GM12878 (cell line): ENCODE data around the gene CCRL2. TPM values are rescaled to one million over a fixed set of nuclear protein-coding genes. Genes with fewer than 3 reads are reported as not detected.

Experiments used
- ATAC-seq: fragments of 200-7000 bp; cut with Tn5 transposase; 3 replicates; pipeline ENCODE4 v1.9.1; 2020; ENCODE audit warnings: mild to moderate bottlenecking, moderate library complexity
- BruUV-seq: library from RNA; stranded (reverse); fragments of 400-500 nt; replicated peaks from 2 replicates; lab custom pipeline; 2021; lab: Mats Ljungman, UMichigan
- CTCF ChIA-PET: fragments of 300-600 bp; sonication (Branson Sonifier 250); formaldehyde crosslinking; extraction: SDS; loops from one replicate; lab custom pipeline; 2021; ENCODE audit warnings: inconsistent platforms; lab: Yijun Ruan, JAX
- POLR2A ChIA-PET: fragments of 350-600 bp; formaldehyde crosslinking; extraction: SDS; loops from one replicate; lab custom pipeline; 2021; ENCODE audit warnings: inconsistent platforms; lab: Charles Lee
- RAD21 ChIA-PET: fragments of 300-600 bp; sonication (Branson Sonifier 250); formaldehyde crosslinking; loops from one replicate; lab custom pipeline; 2023; ENCODE audit warnings: antibody characterized with exemption; ENCODE audit not compliant: unreplicated experiment; lab: Charles Lee
- SMC1A ChIA-PET: fragments of 300-600 bp; sonication (Branson Sonifier 250); formaldehyde crosslinking; loops from one replicate; lab custom pipeline; 2023; ENCODE audit not compliant: unreplicated experiment, uncharacterized antibody; lab: Charles Lee
- DNase-seq: peaks from one replicate; pipeline ENCODE4 v3.0.0-alpha.2; 2011; ENCODE audit warnings: low read depth, low spot score
- FAIRE-seq: peaks from 3 replicates; lab custom pipeline; 2011; peaks lifted over from hg19 to GRCh38; lab: Jason Lieb, UNC
- H2AFZ ChIP-seq: 2 replicates; pipeline ENCODE4 v1.6.0; 2011; ENCODE audit warnings: low read depth, low read length, control low read depth; ENCODE audit not compliant: control insufficient read depth
- H3K27ac ChIP-seq: 2 replicates; pipeline ENCODE4 v1.5.1; 2011; ENCODE audit warnings: control low read depth; ENCODE audit not compliant: control insufficient read depth, insufficient read depth
- H3K27me3 ChIP-seq, 2 experiments: replicated peaks in 1 of 2; 2 replicates each; pipeline versions ENCODE4 v1.6.0 to v1.6.1; 2011; ENCODE audit warnings: low read length in 1 of 2; ENCODE audit not compliant: control insufficient read depth in 2 of 2, insufficient read depth in 2 of 2
- H3K36me3 ChIP-seq, 2 experiments: 2 replicates each; pipeline ENCODE4 v1.5.1; 2011; ENCODE audit warnings: low read length in 1 of 2; ENCODE audit not compliant: control insufficient read depth in 2 of 2, insufficient read depth in 2 of 2
- H3K4me1 ChIP-seq: 2 replicates; pipeline ENCODE4 v1.6.1; 2011; ENCODE audit warnings: mild to moderate bottlenecking, low read length, moderate library complexity, mixed read lengths; ENCODE audit not compliant: control insufficient read depth, insufficient read depth
- H3K4me2 ChIP-seq: 2 replicates; pipeline ENCODE4 v1.6.0; 2011; ENCODE audit warnings: control low read depth; ENCODE audit not compliant: control insufficient read depth, insufficient read depth
- H3K4me3 ChIP-seq: fragments of 200-600 bp; sonication (generic); 2 replicates; pipeline ENCODE4 v1.5.1; 2016
- H3K79me2 ChIP-seq: 2 replicates; pipeline ENCODE4 v1.6.0; 2011; ENCODE audit warnings: low read length; ENCODE audit not compliant: control insufficient read depth, insufficient read depth
- H3K9ac ChIP-seq: 2 replicates; pipeline ENCODE4 v1.8.0; 2011; ENCODE audit warnings: low read length, control low read depth, mixed read lengths; ENCODE audit not compliant: control insufficient read depth, insufficient read depth
- H3K9me3 ChIP-seq: replicated peaks from 3 replicates; pipeline ENCODE4 v1.5.1; 2011; ENCODE audit warnings: mild to moderate bottlenecking, low read length; ENCODE audit not compliant: control insufficient read depth, insufficient read depth
- H4K20me1 ChIP-seq: 2 replicates; pipeline ENCODE4 v1.6.0; 2011; ENCODE audit not compliant: control insufficient read depth, insufficient read depth
- BACH1 ChIP-seq: fragments of 450-650 bp; IDR thresholded peaks from 2 replicates; pipeline ENCODE4 v1.6.1; 2017; ENCODE audit warnings: mild to moderate bottlenecking, borderline replicate concordance
- CEBPB ChIP-seq, 2 experiments: fragments of 150-350 bp in 1 of 2; IDR thresholded peaks; 2 replicates each; pipeline ENCODE4 v1.6.1; 2012 to 2014; ENCODE audit warnings: low read depth in 2 of 2, low read length in 2 of 2, borderline replicate concordance in 1 of 2, inconsistent platforms in 1 of 2
- CHD1 ChIP-seq: IDR thresholded peaks from 2 replicates; pipeline ENCODE4 v1.6.1; 2012; ENCODE audit warnings: low read depth, low read length, improper control_type of control experiment
- CHD4 ChIP-seq: fragments of 200-600 bp; sonication (generic); IDR thresholded peaks from 2 replicates; pipeline ENCODE4 v1.6.1; 2016; ENCODE audit warnings: mild to moderate bottlenecking
- CREM ChIP-seq: IDR thresholded peaks from 2 replicates; pipeline ENCODE4 v1.6.1; 2014; ENCODE audit warnings: antibody characterized with exemption, low read depth
- EED ChIP-seq: sonication (generic); IDR thresholded peaks from 2 replicates; pipeline ENCODE4 v1.6.1; 2016; ENCODE audit warnings: antibody characterized with exemption, low read depth
- NFYB ChIP-seq: IDR thresholded peaks from 2 replicates; pipeline ENCODE4 v1.6.1; 2011; ENCODE audit warnings: low read depth, mild to moderate bottlenecking, low read length, improper control_type of control experiment, moderate library complexity; ENCODE audit not compliant: insufficient read depth
- PAX5 ChIP-seq: IDR thresholded peaks from 2 replicates; pipeline ENCODE4 v1.6.1; 2011; ENCODE audit warnings: low read depth, low read length, borderline replicate concordance
- SMAD5 ChIP-seq: IDR thresholded peaks from 2 replicates; pipeline ENCODE4 v1.6.1; 2016; ENCODE audit warnings: antibody characterized with exemption, low read depth
- SRF ChIP-seq, 2 experiments: IDR thresholded peaks; 2 replicates each; pipeline ENCODE4 v1.6.1; 2011; ENCODE audit warnings: low read depth in 2 of 2, low read length in 2 of 2, mild to moderate bottlenecking in 1 of 2, moderate library complexity in 1 of 2
- TCF12 ChIP-seq: IDR thresholded peaks from 2 replicates; pipeline ENCODE4 v1.6.1; 2011; ENCODE audit warnings: low read depth, mild to moderate bottlenecking, low read length
- WGBS: methylation state at CpG from one replicate; pipeline ENCODE4 v1.1.6; 2016; ENCODE audit warnings: low lambda C conversion rate; ENCODE audit not compliant: insufficient replicate concordance, insufficient coverage; ENCODE audit errors: missing lambda C conversion rate; 5-methylcytosine and 5-hydroxymethylcytosine counted together
- in situ Hi-C: fragments of 300-500 bp; cut with MboI; formaldehyde crosslinking; loops from 9 replicates; pipeline ENCODE4 v1.14.3; 2018; ENCODE audit warnings: mixed read lengths
- intact Hi-C: fragments of 100-400 bp; cut with micrococcal nuclease; formaldehyde crosslinking; loops from one replicate; pipeline ENCODE4 v1.14.2; 2022; ENCODE audit not compliant: unreplicated experiment
- polyA plus RNA-seq, 11 experiments: library from polyadenylated mRNA; depleted of rRNA in 4 of 11; unstranded in 6 of 11; stranded (reverse) in 5 of 11; fragments of >200 nt; fragmentation: Nextera tagmentation in 4 of 11; fragmentation: Illumina TruSeq in 1 of 11; extraction: Ambion mirVana in 4 of 11; extraction: Trizol in 1 of 11; gene quantifications; 1 replicate in 1 of 11; 2 replicates in 10 of 11; pipeline versions ENCODE4 v1.2.1 to v1.2.3, GENCODE V29; 2011 to 2016; ENCODE audit warnings: inconsistent platforms in 2 of 11, missing spikeins in 2 of 11, low read depth in 1 of 11
- total RNA-seq, 4 experiments: library from RNA; depleted of rRNA in 3 of 4; stranded (reverse); fragments of >200 nt in 3 of 4; fragmentation: Illumina TruSeq in 1 of 4; extraction: Trizol in 1 of 4; gene quantifications; 2 replicates each; pipeline versions ENCODE4 v1.2.1 to v1.2.3, GENCODE V29; 2013 to 2021
- TF ChIP-seq, protein P1 (sequence below): fragments of 450-650 bp; IDR thresholded peaks from 2 replicates; pipeline ENCODE4 v1.6.1; 2017; ENCODE audit warnings: mild to moderate bottlenecking
- TF ChIP-seq, protein P2 (sequence below): IDR thresholded peaks from 2 replicates; pipeline ENCODE4 v1.6.1; 2012; ENCODE audit warnings: improper control_type of control experiment, low read depth, low read length; ENCODE audit not compliant: insufficient replicate concordance
- TF ChIP-seq, protein P3 (sequence below): fragments of 450-650 bp; IDR thresholded peaks from 2 replicates; pipeline ENCODE4 v1.6.1; 2017; ENCODE audit warnings: antibody characterized with exemption, mild to moderate bottlenecking, moderate library complexity

CCRL2 gene
- total and polyA plus RNA-seq, 10 of the 15 experiments (the other 5 are each of a cell fraction or from before 2014, with no cell fraction given) = 0.04 to 2.5 (median 1.8) TPM

DNA sequence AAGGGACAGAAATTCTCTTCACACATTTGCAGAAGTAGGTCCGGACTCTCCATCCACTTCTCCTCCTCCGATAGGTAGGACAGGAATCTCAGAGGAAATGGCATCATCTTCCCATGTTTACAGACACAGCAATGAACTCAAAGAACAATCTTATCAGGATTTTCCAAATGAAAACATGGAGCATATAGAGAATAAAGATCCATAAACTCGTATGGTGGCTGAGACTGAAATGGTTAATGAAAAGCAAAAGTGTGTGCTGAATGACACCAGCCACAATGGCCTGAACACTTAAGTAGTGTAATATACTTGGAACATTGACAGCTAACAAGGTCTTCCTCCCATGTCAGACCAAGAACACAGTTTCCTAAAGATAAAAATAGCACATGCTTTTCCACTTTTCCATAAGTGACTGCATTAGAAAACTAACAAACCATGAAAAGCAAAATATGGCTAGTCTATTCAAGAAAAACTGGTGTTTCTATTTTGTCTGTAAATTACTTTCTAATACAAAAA, 5.8 kb downstream of the CCRL2 start (continued):
- TF ChIP-seq, protein P1, sequence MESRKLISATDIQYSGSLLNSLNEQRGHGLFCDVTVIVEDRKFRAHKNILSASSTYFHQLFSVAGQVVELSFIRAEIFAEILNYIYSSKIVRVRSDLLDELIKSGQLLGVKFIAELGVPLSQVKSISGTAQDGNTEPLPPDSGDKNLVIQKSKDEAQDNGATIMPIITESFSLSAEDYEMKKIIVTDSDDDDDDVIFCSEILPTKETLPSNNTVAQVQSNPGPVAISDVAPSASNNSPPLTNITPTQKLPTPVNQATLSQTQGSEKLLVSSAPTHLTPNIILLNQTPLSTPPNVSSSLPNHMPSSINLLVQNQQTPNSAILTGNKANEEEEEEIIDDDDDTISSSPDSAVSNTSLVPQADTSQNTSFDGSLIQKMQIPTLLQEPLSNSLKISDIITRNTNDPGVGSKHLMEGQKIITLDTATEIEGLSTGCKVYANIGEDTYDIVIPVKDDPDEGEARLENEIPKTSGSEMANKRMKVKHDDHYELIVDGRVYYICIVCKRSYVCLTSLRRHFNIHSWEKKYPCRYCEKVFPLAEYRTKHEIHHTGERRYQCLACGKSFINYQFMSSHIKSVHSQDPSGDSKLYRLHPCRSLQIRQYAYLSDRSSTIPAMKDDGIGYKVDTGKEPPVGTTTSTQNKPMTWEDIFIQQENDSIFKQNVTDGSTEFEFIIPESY = no peak
- no peak for TF ChIP-seq CHD4
- TF ChIP-seq SRF (IDR thresholded peaks at IDR 0.05; ENCODE audit: low read depth in 2 of 2, low read length in 2 of 2) = no peak
- no peak for TF ChIP-seq EED
- TF ChIP-seq BACH1 = no peak
- TF ChIP-seq, all 136 proteins: peak for 0

- 43% methylated on average over 5 of the region's 5 CpGs for WGBS
- Histone ChIP-seq H2AFZ (no peak overlapping the region), H3K27me3 (no peaks in the 10 kb centered on the region), H3K9ac (no peak overlapping the region), H3K4me3 (no peak overlapping the region), H4K20me1 (no peaks in the 10 kb centered on the region), H3K9me3 (no peaks in the 10 kb centered on the region), H3K36me3 (no peaks in the 10 kb centered on the region), H3K4me1 (no peaks in the 10 kb centered on the region), H3K4me2 (no peak overlapping the region), H3K27ac (no peak overlapping the region), H3K79me2 (no peaks in the 10 kb centered on the region)
- in situ Hi-C loops = no loop called here
- SMC1A ChIA-PET = no interaction called here
- CTCF ChIA-PET = no interaction called here
- no TSS peak for BruUV-seq
- POLR2A ChIA-PET = interaction anchor here (1.4 kb wide), 1 partner anchor 349 kb away, joined by 8 read pairs; no protein-coding TSS in a partner anchor
- RAD21 ChIA-PET = no interaction called here
- FAIRE-seq = no peak
- no peak for ATAC-seq
- intact Hi-C loops = no loop called here
- DNase-seq = no peak
- no peak for TF ChIP-seq CHD1
- TF ChIP-seq, protein P2, sequence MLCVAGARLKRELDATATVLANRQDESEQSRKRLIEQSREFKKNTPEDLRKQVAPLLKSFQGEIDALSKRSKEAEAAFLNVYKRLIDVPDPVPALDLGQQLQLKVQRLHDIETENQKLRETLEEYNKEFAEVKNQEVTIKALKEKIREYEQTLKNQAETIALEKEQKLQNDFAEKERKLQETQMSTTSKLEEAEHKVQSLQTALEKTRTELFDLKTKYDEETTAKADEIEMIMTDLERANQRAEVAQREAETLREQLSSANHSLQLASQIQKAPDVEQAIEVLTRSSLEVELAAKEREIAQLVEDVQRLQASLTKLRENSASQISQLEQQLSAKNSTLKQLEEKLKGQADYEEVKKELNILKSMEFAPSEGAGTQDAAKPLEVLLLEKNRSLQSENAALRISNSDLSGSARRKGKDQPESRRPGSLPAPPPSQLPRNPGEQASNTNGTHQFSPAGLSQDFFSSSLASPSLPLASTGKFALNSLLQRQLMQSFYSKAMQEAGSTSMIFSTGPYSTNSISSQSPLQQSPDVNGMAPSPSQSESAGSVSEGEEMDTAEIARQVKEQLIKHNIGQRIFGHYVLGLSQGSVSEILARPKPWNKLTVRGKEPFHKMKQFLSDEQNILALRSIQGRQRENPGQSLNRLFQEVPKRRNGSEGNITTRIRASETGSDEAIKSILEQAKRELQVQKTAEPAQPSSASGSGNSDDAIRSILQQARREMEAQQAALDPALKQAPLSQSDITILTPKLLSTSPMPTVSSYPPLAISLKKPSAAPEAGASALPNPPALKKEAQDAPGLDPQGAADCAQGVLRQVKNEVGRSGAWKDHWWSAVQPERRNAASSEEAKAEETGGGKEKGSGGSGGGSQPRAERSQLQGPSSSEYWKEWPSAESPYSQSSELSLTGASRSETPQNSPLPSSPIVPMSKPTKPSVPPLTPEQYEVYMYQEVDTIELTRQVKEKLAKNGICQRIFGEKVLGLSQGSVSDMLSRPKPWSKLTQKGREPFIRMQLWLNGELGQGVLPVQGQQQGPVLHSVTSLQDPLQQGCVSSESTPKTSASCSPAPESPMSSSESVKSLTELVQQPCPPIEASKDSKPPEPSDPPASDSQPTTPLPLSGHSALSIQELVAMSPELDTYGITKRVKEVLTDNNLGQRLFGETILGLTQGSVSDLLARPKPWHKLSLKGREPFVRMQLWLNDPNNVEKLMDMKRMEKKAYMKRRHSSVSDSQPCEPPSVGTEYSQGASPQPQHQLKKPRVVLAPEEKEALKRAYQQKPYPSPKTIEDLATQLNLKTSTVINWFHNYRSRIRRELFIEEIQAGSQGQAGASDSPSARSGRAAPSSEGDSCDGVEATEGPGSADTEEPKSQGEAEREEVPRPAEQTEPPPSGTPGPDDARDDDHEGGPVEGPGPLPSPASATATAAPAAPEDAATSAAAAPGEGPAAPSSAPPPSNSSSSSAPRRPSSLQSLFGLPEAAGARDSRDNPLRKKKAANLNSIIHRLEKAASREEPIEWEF = no peak
- no peak for TF ChIP-seq TCF12
- no peak for TF ChIP-seq SMAD5
- TF ChIP-seq CREM = no peak
- no peak for TF ChIP-seq CEBPB (IDR thresholded peaks at IDR 0.05; ENCODE audit: borderline replicate concordance in 1 of 2, low read depth in 2 of 2, low read length in 2 of 2)
- TF ChIP-seq, protein P3, sequence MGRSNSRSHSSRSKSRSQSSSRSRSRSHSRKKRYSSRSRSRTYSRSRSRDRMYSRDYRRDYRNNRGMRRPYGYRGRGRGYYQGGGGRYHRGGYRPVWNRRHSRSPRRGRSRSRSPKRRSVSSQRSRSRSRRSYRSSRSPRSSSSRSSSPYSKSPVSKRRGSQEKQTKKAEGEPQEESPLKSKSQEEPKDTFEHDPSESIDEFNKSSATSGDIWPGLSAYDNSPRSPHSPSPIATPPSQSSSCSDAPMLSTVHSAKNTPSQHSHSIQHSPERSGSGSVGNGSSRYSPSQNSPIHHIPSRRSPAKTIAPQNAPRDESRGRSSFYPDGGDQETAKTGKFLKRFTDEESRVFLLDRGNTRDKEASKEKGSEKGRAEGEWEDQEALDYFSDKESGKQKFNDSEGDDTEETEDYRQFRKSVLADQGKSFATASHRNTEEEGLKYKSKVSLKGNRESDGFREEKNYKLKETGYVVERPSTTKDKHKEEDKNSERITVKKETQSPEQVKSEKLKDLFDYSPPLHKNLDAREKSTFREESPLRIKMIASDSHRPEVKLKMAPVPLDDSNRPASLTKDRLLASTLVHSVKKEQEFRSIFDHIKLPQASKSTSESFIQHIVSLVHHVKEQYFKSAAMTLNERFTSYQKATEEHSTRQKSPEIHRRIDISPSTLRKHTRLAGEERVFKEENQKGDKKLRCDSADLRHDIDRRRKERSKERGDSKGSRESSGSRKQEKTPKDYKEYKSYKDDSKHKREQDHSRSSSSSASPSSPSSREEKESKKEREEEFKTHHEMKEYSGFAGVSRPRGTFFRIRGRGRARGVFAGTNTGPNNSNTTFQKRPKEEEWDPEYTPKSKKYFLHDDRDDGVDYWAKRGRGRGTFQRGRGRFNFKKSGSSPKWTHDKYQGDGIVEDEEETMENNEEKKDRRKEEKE = no peak
- no peak for TF ChIP-seq PAX5
- no peak for TF ChIP-seq BACH1
- no peak for TF ChIP-seq NFYB
Observed at GRCh38 chr3:46413951-46414350, 6.9 kb downstream of the CCRL2 start.
